HepG2 (cell line): ENCODE data around the gene QTRT2. TPM values are rescaled to one million over a fixed set of nuclear protein-coding genes. Genes with fewer than 3 reads are reported as not detected.

Experiments used
- ATF1 ChIP-seq: IDR thresholded peaks from 2 replicates; pipeline ENCODE4 v1.6.1; 2016; ENCODE audit warnings: mild to moderate bottlenecking, control low read depth
- ATF7 ChIP-seq, 2 experiments: fragments of 450-650 bp in 1 of 2; sonication (generic) in 1 of 2; formaldehyde crosslinking in 1 of 2; IDR thresholded peaks; 2 replicates each; pipeline versions ENCODE4 v1.4.0 to v1.6.1; 2016 to 2020; ENCODE audit warnings: antibody characterized with exemption in 1 of 2, mild to moderate bottlenecking in 1 of 2, missing genetic modification reagents in 1 of 2
- CENPX ChIP-seq: sonication (generic); formaldehyde crosslinking; IDR thresholded peaks from 2 replicates; pipeline ENCODE4 v1.9.0; 2021; ENCODE audit warnings: mild to moderate bottlenecking, missing genetic modification reagents, moderate library complexity
- ETV5 ChIP-seq: IDR thresholded peaks from 2 replicates; pipeline ENCODE4 v1.6.1; 2018; ENCODE audit warnings: missing biosample characterization, missing genetic modification reagents, inconsistent platforms, borderline replicate concordance
- IKZF1 ChIP-seq: fragments of 450-650 bp; IDR thresholded peaks from 2 replicates; pipeline ENCODE4 v1.7.1; 2016
- PLRG1 ChIP-seq: fragments of 450-650 bp; conservative IDR thresholded peaks from 2 replicates; pipeline ENCODE4 v1.6.1; 2016
- RAD51 ChIP-seq: fragments of 450-650 bp; IDR thresholded peaks from 2 replicates; pipeline ENCODE4 v1.6.1; 2016; ENCODE audit warnings: borderline replicate concordance
- SSRP1 ChIP-seq: IDR thresholded peaks from 2 replicates; pipeline ENCODE4 v1.6.1; 2016; ENCODE audit warnings: control low read depth
- TAF1 ChIP-seq: sonication (generic); formaldehyde crosslinking; IDR thresholded peaks from 2 replicates; pipeline ENCODE4 v1.4.0; 2020; ENCODE audit warnings: missing genetic modification reagents
- TGIF2 ChIP-seq: IDR thresholded peaks from 2 replicates; pipeline ENCODE4 v1.6.1; 2016; ENCODE audit warnings: control low read depth, missing compliant biosample characterization
- UBTF ChIP-seq: sonication (generic); formaldehyde crosslinking; IDR thresholded peaks from 2 replicates; pipeline ENCODE4 v1.4.0; 2020; ENCODE audit warnings: mild to moderate bottlenecking, missing genetic modification reagents
- ZEB1 ChIP-seq: IDR thresholded peaks from 2 replicates; pipeline ENCODE4 v1.6.1; 2012; ENCODE audit warnings: mild to moderate bottlenecking, low read depth, inconsistent platforms; ENCODE audit not compliant: insufficient replicate concordance
- ZMYM3 ChIP-seq: sonication (generic); formaldehyde crosslinking; IDR thresholded peaks from 2 replicates; pipeline ENCODE4 v1.5.1; 2020; ENCODE audit warnings: mild to moderate bottlenecking, missing genetic modification reagents
- ZNF260 ChIP-seq: sonication (generic); formaldehyde crosslinking; IDR thresholded peaks from 2 replicates; pipeline ENCODE4 v1.4.0; 2020; ENCODE audit warnings: missing genetic modification reagents, low read depth, mild to moderate bottlenecking, borderline replicate concordance
- ZNF589 ChIP-seq: sonication (generic); formaldehyde crosslinking; conservative IDR thresholded peaks from 2 replicates; pipeline ENCODE4 v1.8.0; 2022; ENCODE audit warnings: mild to moderate bottlenecking, moderate library complexity, missing genetic modification reagents
- ZNF687 ChIP-seq: sonication (generic); formaldehyde crosslinking; IDR thresholded peaks from 2 replicates; pipeline ENCODE4 v1.5.1; 2020; ENCODE audit warnings: mild to moderate bottlenecking, missing genetic modification reagents, moderate library complexity
- ZNF766 ChIP-seq: sonication (generic); formaldehyde crosslinking; IDR thresholded peaks from 2 replicates; pipeline ENCODE4 v1.5.0; 2020; ENCODE audit warnings: missing genetic modification reagents, borderline replicate concordance
- polyA plus RNA-seq, 8 experiments: library from polyadenylated mRNA; depleted of rRNA in 3 of 8; stranded (reverse) in 7 of 8; unstranded in 1 of 8; fragments of >200 nt; fragmentation: Illumina TruSeq in 4 of 8; extraction: Trizol in 4 of 8; gene quantifications; 2 replicates each; pipeline versions ENCODE4 v1.2.1 to v1.2.3, GENCODE V29; 2011 to 2016; ENCODE audit warnings: low read depth in 4 of 8, missing spikeins in 1 of 8, mixed read lengths in 1 of 8; ENCODE audit not compliant: insufficient read depth in 1 of 8
- total RNA-seq, 5 experiments: library from RNA; depleted of rRNA; stranded (reverse); fragments of >200 nt; fragmentation: Illumina TruSeq; extraction: Trizol; gene quantifications; 2 replicates each; pipeline ENCODE4 v1.2.3, GENCODE V29; 2016; ENCODE audit warnings: low read depth in 1 of 5
- TF ChIP-seq, protein P1 (sequence below): sonication (generic); formaldehyde crosslinking; IDR thresholded peaks from 2 replicates; pipeline ENCODE4 v1.5.0; 2020; ENCODE audit warnings: missing genetic modification reagents
- TF ChIP-seq, protein P2 (sequence below): sonication (generic); formaldehyde crosslinking; IDR thresholded peaks from 2 replicates; pipeline ENCODE4 v1.4.0; 2020; ENCODE audit warnings: missing genetic modification reagents
- TF ChIP-seq, protein P3 (sequence below): sonication (generic); formaldehyde crosslinking; conservative IDR thresholded peaks from 2 replicates; pipeline ENCODE4 v1.4.0; 2020; ENCODE audit warnings: missing genetic modification reagents

QTRT2 gene
- total and polyA plus RNA-seq, 2 of the 13 experiments (the other 11 are each of a cell fraction or from before 2014, with no cell fraction given), result 7.1 to 33.4 TPM

- TF ChIP-seq ZNF687 (CRISPR knock-in tag) (peak; percentile 81), CENPX (CRISPR knock-in tag) (no peak), TGIF2 (CRISPR knock-in tag) (peak; percentile 87), ATF7 (IDR thresholded peaks at IDR 0.05) (no peak), ATF7 (CRISPR knock-in tag; IDR thresholded peaks at IDR 0.05) (no peak), ZNF260 (CRISPR knock-in tag) (no peak), PLRG1 (no peak), ZMYM3 (CRISPR knock-in tag) (0 out of 2 replicates have a peak, but pooled peaks have one; percentile 44), SSRP1 (CRISPR knock-in tag) (no peak), UBTF (CRISPR knock-in tag) (no peak), RAD51 (peak; percentile 14; the same call in 1 of the 2 replicates), ZNF589 (0 out of 2 replicates have a peak, but pooled peaks have one; percentile 30), TAF1 (CRISPR knock-in tag) (peak; percentile 51; the same call in 1 of the 2 replicates), ATF1 (peak; percentile 100), IKZF1 (no peak), ZEB1 (no peak), ZNF766 (CRISPR knock-in tag) (peak; percentile 90), ETV5 (CRISPR knock-in tag) (no peak; the same call in 1 of the 2 replicates)
- TF ChIP-seq, protein P1, sequence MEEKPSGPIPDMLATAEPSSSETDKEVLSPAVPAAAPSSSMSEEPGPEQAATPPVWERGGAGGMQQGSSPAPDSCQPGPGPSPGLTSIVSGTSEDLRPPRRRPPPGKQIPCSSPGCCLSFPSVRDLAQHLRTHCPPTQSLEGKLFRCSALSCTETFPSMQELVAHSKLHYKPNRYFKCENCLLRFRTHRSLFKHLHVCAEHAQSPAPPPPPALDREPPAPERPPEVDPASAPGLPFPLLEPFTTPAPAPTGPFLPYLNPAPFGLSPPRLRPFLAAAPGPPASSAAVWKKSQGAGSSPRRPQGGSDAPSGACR (CRISPR knock-in tag), result no peak
- TF ChIP-seq, protein P2, sequence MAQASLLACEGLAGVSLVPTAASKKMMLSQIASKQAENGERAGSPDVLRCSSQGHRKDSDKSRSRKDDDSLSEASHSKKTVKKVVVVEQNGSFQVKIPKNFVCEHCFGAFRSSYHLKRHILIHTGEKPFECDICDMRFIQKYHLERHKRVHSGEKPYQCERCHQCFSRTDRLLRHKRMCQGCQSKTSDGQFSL (CRISPR knock-in tag), result no peak; the same call in 1 of the 2 replicates
- TF ChIP-seq, protein P3, sequence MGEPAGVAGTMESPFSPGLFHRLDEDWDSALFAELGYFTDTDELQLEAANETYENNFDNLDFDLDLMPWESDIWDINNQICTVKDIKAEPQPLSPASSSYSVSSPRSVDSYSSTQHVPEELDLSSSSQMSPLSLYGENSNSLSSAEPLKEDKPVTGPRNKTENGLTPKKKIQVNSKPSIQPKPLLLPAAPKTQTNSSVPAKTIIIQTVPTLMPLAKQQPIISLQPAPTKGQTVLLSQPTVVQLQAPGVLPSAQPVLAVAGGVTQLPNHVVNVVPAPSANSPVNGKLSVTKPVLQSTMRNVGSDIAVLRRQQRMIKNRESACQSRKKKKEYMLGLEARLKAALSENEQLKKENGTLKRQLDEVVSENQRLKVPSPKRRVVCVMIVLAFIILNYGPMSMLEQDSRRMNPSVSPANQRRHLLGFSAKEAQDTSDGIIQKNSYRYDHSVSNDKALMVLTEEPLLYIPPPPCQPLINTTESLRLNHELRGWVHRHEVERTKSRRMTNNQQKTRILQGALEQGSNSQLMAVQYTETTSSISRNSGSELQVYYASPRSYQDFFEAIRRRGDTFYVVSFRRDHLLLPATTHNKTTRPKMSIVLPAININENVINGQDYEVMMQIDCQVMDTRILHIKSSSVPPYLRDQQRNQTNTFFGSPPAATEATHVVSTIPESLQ (CRISPR knock-in tag), result no peak
Observed at GRCh38 chr3:114056130-114057010, at the start of gene QTRT2, which contains the start of gene CCDC191 (continued).
